HL-60 (cell line): ENCODE results near the gene CYB5R4.
"Not testable (repeated sequence)": the region's sequence is repeated elsewhere in the genome, so short reads cannot be mapped to it uniquely, and the experiment has no call there.

Source experiments
- DNase-seq, 2 experiments: peaks; one replicate each; pipeline ENCODE4 v3.0.0-alpha.2; 2010 to 2020; ENCODE audit warnings: low read depth in 1 of 2, low spot score in 1 of 2
- H3K27ac ChIP-seq: fragments of 250-450 bp; sonication (Bioruptor Pico); replicated peaks from 2 replicates; pipeline ENCODE4 v1.5.1; 2020; ENCODE audit warnings: mild to moderate bottlenecking, moderate library complexity
- H3K27me3 ChIP-seq: fragments of 250-450 bp; sonication (Bioruptor Pico); 2 replicates; pipeline ENCODE4 v1.5.1; 2021; ENCODE audit warnings: mild to moderate bottlenecking, moderate library complexity; ENCODE audit not compliant: insufficient read depth, poor library complexity, severe bottlenecking
- H3K4me3 ChIP-seq: replicated peaks from 2 replicates; pipeline ENCODE4 v1.5.1; 2011; ENCODE audit warnings: mild to moderate bottlenecking, control low read depth, low read length; ENCODE audit not compliant: insufficient read depth
- GABPA ChIP-seq: IDR thresholded peaks from 2 replicates; pipeline ENCODE4 v1.6.1; 2012; ENCODE audit warnings: low read depth
- POLR2AphosphoS5 ChIP-seq: IDR thresholded peaks from 2 replicates; pipeline ENCODE4 v1.6.1; 2012; ENCODE audit warnings: low read depth
- SPI1 ChIP-seq: IDR thresholded peaks from 2 replicates; pipeline ENCODE4 v1.6.1; 2012; ENCODE audit warnings: low read depth, mild to moderate bottlenecking, borderline replicate concordance
- TF ChIP-seq, protein P1 (sequence below): IDR thresholded peaks from one replicate; pipeline ENCODE4 v1.5.1; 2011; ENCODE audit warnings: low read length, control low read depth, inconsistent platforms; ENCODE audit not compliant: insufficient read depth
- TF ChIP-seq, protein P2 (sequence below): IDR thresholded peaks from 2 replicates; pipeline ENCODE4 v1.6.1; 2012; ENCODE audit warnings: low read depth; ENCODE audit not compliant: insufficient replicate concordance

The CYB5R4 gene

DNA sequence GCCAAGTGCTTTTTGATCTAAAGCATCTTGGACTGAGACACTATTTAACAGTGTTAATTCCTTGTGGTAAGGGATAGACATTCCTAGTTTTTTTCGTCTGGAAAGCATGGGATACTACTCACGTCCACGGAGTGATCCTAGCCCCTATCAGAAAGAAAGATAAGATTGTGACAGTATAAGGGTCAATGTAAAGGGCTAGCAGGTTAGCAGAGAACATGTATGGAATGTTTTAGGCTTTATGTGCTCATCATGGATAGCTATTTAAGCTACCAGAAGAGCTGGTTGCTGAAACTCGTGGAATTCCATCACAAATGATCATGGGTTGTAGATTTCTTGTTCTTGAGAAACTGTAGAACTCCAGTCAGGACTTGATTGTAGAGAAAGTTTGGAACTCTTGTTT lies 32.1 kb downstream of the CYB5R4 start:
- Histone ChIP-seq H3K27me3 (no peaks in the 10 kb centered on the region), H3K4me3 (no peak overlapping the region), H3K27ac (no peak overlapping the region)
- DNase-seq = no peak
- TF ChIP-seq, protein P1, sequence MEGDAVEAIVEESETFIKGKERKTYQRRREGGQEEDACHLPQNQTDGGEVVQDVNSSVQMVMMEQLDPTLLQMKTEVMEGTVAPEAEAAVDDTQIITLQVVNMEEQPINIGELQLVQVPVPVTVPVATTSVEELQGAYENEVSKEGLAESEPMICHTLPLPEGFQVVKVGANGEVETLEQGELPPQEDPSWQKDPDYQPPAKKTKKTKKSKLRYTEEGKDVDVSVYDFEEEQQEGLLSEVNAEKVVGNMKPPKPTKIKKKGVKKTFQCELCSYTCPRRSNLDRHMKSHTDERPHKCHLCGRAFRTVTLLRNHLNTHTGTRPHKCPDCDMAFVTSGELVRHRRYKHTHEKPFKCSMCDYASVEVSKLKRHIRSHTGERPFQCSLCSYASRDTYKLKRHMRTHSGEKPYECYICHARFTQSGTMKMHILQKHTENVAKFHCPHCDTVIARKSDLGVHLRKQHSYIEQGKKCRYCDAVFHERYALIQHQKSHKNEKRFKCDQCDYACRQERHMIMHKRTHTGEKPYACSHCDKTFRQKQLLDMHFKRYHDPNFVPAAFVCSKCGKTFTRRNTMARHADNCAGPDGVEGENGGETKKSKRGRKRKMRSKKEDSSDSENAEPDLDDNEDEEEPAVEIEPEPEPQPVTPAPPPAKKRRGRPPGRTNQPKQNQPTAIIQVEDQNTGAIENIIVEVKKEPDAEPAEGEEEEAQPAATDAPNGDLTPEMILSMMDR = no peak
- no peak for TF ChIP-seq SPI1
- no peak for TF ChIP-seq POLR2AphosphoS5
- TF ChIP-seq GABPA = no peak
- TF ChIP-seq, protein P2, sequence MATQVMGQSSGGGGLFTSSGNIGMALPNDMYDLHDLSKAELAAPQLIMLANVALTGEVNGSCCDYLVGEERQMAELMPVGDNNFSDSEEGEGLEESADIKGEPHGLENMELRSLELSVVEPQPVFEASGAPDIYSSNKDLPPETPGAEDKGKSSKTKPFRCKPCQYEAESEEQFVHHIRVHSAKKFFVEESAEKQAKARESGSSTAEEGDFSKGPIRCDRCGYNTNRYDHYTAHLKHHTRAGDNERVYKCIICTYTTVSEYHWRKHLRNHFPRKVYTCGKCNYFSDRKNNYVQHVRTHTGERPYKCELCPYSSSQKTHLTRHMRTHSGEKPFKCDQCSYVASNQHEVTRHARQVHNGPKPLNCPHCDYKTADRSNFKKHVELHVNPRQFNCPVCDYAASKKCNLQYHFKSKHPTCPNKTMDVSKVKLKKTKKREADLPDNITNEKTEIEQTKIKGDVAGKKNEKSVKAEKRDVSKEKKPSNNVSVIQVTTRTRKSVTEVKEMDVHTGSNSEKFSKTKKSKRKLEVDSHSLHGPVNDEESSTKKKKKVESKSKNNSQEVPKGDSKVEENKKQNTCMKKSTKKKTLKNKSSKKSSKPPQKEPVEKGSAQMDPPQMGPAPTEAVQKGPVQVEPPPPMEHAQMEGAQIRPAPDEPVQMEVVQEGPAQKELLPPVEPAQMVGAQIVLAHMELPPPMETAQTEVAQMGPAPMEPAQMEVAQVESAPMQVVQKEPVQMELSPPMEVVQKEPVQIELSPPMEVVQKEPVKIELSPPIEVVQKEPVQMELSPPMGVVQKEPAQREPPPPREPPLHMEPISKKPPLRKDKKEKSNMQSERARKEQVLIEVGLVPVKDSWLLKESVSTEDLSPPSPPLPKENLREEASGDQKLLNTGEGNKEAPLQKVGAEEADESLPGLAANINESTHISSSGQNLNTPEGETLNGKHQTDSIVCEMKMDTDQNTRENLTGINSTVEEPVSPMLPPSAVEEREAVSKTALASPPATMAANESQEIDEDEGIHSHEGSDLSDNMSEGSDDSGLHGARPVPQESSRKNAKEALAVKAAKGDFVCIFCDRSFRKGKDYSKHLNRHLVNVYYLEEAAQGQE = no peak

DNA sequence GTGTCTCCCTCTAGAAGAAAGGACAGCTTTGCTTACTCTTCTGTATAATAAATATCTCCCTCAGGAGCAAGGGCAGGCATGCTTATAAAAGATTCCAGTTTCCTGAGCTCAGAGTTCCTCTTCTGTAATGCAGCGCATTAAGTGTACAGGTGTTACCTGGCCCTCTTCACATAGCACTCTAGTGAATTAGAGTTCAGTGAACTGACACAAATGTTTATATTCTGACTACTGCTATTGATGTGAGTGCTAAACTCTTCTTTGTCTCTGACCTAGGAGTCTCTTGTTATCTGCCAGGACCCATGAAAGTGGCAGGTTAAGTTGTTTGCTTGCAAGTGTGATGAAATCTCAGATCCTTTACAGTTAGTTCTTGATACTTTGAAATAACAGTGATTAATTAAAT lies 33.5 kb downstream of the CYB5R4 start:
- no peak for DNase-seq
- Histone ChIP-seq H3K27ac (no peak overlapping the region), H3K4me3 (no peak overlapping the region), H3K27me3 (no peaks in the 10 kb centered on the region)
- TF ChIP-seq, protein P1 = no peak

DNA sequence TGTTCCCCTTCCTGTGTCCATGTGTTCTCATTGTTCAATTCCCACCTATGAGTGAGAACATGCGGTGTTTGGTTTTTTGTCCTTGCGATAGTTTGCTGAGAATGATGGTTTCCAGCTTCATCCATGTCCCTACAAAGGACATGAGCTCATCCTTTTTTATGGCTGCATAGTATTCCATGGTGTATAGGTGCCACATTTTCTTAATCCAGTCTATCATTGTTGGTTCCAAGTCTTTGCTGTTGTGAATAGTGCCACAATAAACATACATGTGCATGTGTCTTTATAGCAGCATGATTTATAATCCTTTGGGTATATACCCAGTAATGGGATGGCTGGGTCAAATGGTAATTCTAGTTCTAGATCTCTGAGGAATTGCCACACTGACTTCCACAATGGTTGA lies 37.6 kb downstream of the CYB5R4 start:
- H3K27ac ChIP-seq, H3K4me3 ChIP-seq, H3K27me3 ChIP-seq, DNase-seq: not testable (repeated sequence)

DNA sequence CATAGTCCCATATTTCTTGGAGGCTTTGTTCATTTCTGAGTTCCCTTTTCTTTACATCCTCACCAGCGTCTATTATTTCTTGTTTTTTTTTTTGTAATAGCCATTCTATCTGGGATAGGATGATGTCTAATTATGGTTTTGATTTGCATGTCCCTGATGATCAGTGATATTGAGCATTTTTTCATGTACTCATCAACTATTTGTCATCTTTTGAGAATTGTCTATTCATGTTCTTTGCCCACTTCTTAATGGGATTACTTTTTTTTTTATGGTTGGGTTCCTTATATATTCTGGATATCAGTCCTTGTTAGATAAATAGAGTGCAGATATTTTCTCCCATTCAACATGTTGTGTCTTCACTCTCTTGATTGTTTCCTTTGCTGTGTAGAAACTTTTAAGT lies 42.1 kb downstream of the CYB5R4 start:
- H3K4me3 ChIP-seq = no peak overlapping the region
- no peak for DNase-seq
- no peaks in the 10 kb centered on the region for H3K27me3 ChIP-seq
- TF ChIP-seq, protein P1 = no peak
- TF ChIP-seq SPI1 (no peak), POLR2AphosphoS5 (no peak), GABPA (no peak)
- TF ChIP-seq, protein P2 = no peak
- no peak overlapping the region for H3K27ac ChIP-seq
